Amniotic stem cell (primary cell): Measurements from ENCODE around the gene GATC.
"Not testable (repeated sequence)": the region's sequence is repeated elsewhere in the genome, so short reads cannot be mapped to it uniquely, and the experiment has no call there.

Source experiments
- DNase-seq: peaks from one replicate; lab custom pipeline; 2025; lab: John Stamatoyannopoulos, UW

Gene GATC

DNA sequence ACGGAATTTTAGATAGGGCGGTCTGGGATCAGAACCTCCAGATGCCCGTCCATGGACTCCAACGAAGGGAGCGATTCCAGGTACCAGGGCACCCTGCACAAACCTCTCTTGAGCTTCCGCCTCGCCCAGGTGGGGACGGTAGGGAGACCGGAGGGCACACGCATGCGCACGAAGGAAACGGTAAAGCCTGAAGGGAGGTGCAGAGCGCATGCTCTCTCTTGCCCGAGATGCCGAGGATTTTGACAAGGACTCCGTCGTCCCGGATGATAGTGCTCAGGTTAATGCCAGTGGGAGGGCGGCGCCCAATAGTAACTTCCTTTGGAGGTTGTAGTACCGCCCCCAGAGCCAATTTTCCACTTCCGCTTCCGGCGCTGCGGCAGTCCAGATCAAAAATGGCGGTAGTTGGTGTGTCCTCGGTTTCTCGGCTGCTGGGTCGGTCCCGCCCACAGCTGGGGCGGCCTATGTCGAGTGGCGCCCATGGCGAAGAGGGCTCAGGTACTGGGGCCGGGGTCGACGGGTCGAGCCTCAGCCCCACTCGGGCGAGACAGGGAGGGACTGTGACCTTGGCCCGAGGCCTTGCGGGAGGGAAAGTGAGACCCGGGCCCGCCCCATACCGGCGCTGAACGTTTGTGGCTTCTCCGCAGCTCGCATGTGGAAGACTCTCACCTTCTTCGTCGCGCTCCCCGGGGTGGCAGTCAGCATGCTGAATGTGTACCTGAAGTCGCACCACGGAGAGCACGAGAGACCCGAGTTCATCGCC, 8.3 kb upstream of the GATC start, which contains the start of gene COX6A1:
TSS of gene COX6A1 (plus strand) at position 379 of the 760 bp plus-strand sequence. CDS start at position 393, 14 bp downstream.
- DNase-seq = peak; percentile 95

DNA sequence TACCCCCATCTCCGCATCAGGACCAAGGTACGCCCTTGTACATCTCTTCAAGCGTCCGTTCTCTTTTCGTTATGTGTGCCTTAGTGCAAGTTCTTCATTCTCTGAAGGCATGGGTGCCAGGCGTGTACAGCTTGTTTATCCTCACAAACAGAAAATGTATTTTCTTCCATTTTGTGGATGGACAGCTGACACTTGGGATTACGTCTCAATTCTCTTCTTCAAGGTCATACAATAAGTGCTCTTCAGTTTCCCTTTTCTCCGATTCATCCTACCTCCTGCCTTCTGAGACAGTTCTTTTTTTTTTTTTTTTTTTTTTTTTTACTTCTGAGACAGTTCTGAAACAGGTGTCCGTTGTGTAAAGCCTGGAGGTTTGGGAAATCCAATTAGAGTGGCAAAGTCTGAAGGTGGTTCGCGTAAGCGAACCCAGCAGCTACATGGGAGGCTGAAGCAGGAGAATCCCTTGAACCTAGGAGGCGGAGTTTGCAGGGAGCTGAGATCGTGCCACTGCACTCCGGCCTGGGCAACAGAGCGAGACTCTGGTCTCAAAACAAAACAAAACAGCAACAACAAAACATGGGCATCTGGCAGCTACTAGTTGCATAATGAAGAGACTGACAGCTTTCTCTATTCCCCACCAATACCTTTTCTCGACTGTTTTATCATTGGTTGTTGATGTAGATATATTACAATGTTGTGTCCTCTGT, 7.6 kb upstream of the GATC start:
- DNase-seq = no peak

DNA sequence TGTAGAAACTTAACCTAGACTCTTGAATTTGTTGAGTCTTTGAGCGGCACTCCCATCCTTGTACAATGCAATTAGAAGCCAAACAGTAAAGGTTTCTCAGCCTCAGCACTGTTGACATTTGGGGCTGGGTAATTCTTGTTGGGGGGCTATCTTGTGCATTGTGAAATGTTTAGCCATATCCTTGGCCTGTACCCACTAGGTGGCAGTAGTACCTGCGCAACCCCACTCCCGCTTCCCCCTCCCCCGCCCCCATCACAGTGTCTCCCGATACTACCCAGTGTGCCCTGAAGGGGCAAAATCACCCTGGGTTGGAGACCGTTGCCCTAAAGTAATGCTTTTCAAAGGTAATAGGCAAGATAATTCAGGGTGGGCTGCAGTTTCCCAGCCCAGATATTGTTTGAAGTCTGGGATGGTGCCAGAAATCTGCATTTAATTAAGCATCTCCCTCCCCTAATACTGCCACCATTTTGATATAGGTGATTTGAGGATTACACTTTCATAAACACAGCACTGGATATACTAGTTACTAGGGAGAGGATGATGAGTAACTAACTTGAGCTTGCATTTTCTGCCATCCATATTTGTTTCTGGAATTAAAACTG, 6.5 kb upstream of the GATC start:
- DNase-seq = peak; percentile 11

DNA sequence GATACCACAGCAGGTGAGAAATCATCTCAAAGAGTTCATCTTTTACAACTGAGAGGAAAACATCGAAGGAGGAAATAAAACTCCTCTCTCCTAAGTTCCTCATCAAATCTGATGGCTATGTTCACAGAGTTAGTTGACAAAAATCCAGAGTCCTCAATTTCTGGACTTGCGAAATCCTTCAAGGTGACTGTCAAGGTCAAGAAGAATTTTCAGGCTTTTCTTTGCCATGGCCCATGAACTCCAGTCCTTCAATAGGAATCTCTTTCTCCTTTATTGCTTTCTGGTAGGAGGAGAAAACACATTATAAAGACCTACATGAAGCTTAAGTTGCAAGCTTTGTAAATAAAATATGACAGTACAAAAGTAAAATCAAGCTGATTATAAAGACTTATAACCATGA, 1.6 kb upstream of the GATC start:
- DNase-seq = no peak

DNA sequence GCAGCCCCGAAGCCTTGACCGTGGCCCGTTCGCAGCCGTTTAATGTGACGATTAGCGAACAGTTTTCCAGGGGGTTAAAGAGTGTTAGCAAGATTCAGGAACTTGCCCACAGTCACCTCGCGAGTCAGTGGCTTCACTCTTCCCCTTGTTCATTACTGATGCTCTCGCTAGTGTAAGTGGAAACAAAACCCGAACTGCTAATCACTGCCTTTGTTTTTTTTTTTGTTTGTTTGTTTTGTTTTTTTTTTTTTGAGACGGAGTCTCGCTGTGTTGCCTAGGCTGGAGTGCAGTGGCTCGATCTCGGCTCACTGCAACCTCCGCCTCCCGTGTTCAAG, 567 bp downstream of the GATC start:
- not testable (repeated sequence) for DNase-seq

DNA sequence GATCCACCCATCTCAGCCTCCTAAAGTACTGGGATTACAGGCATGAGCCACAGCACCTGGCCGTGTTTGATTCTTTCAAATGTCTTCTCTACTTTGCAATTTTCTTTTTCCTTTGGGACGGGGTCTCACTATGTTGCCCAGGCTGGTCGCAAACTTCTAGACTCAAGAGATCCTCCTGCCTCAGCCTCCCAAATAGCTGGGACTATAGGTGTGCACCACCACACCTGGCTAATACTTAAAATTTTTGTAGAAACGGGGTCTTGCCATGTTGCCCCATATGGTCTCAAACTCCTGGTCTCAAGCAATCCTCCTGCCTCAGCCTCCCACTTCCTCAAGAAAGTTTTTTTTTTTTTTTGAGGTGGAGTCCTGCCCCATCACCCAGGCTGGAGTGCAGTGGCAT, 1.7 kb downstream of the GATC start:
- no peak for DNase-seq

DNA sequence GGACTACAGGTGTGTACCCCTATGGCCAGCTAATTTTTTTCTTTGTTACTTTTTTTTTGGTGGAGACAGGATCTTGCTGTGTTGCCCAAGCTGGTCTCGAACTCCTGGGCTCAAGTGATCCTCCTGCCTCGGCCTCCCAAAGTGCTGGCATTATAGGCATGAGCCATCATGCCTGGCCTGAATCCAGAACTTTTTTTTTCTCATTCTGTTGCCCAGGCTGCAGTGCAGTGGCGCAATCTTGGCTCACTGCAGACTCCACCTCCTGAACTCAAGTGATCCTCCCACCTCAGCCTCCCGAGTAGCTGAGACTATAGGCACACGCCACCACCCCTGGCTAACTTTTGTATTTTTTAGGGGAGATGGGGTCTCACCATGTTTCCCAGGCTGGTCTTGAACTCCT, 6.3 kb downstream of the GATC start:
- not testable (repeated sequence) for DNase-seq

DNA sequence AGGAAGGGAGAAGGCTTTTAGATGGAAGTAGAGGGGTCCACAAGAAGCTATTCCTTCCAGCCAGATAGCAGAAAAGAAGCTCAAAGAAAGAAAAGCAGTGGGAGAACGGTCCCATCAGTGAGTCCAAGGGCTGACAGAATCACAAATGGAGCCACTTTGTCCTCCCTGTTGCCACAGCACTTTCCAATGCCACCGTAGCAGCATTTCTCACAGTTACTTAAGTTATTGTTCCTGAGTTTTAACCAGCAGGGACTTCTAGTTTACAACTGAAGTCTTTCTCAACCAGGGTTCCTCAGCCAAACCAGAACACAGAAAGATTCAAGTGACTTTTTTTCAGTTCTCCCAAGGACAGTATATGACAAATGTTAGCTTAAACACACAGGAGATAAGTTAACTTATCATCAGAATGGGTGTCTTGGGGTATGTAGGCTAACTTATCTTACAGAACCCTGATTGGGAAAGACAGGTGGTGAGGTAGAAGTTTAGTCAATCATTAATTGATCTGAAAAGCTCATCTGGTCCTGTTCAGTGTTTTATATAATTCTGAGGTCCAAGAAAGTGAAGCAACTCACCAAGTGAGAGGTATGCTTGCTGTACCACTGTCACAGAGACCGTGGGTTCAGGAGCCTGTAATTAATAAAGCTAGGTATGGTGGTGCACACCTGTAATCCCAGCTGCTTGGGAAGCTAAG, 7.0 kb downstream of the GATC start:
- DNase-seq = no peak

DNA sequence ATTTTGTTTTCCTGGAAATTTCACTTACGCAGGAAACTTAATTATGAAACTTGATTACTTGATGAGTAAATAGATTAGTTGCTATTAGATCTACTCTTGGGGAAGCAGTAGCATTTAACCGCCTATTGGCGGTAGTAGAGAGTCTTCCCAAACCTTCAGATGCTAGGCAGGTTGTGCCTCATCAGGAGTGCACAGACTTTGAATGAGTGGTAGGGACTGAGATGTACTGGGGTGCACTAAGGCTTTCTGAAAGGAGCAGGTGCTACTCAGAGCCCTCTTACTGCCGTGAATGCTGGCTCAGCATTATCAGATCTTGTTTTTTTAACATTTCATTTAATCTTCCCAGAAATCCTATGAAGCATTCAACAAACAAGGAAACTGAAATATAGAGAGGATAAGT, 7.7 kb downstream of the GATC start:
- no peak for DNase-seq

DNA sequence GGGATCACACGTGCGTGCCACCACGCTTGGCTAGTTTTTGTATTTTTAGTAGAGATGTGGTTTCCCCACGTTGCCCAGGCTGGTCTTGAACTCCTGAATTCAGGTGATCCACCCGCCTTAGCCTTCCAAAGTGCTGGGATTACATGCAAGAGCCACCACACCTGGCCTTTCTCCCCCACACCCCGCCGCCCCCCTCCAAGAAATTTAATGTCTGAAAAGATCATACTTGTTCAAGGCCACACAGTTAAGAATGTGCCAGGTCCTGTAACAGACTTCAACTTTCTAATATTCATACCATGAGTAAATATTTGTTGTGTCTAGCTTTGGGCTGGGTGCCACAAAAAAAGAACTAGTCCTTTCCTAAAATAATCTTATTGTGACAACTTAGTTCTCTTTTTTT, 9.1 kb downstream of the GATC start:
- no peak for DNase-seq

DNA sequence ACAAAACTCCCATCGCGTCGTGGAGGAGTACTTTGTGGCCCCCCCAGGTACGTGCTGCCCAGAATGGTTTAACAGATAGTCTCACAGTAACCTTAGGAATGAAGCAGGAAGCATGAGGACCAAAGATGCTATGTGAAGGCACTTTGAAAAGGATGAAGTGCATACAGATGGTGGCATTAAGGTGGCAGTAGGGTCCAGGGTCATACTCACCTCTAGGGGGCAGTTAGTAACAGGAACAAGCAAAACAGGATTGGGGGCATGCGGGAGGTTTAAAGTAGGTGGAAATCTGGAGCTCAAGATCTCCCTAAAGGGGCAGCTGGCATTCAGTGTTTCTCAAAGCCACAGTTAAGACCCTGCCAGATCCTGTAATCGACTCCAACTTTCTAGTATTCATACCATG, 10.9 kb downstream of the GATC start:
- DNase-seq = no peak

DNA sequence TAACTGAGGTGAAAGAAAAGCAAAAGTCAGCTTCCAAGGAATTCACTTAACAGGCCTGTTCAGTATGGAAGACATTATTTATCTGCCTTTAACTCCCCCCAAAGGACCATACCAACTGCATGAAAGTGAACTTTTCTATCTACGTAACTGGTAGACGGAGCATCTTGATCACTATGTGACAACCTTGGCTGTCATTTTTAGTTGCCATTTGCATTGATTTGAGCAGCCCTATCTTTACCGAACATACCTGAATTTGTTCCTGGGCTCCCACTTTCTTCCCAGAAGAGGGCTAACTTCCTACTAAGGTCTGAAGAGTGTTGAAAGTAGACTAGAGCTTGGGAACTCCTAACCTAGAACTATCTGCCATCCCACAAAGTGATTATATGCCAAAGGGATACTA, 13.9 kb downstream of the GATC start:
- DNase-seq = no peak

DNA sequence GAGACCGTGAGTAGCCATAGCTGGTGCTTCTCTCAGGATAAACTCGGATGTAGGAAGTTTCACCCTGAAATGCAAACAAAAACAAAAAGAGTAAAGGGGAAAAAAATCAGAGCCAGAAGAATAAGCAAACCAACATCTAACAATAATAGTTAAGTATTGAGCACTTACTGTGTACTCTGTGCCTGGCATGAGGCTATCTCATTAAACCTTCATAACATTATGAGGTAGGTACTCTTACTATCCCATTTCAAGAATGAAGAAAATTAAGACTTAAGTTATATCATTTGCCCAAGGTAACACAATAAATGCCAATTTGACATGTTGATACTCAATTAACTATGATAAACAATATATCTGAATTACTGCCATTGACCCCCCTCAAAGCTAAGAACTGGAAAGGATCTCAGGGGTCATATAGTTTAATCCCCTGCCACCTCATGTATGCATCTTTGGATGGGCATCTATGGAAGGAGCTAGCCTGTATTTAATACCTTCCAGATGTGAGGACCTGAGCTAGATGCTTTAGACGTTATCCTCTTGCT, 15.9 kb downstream of the GATC start:
- DNase-seq = no peak

DNA sequence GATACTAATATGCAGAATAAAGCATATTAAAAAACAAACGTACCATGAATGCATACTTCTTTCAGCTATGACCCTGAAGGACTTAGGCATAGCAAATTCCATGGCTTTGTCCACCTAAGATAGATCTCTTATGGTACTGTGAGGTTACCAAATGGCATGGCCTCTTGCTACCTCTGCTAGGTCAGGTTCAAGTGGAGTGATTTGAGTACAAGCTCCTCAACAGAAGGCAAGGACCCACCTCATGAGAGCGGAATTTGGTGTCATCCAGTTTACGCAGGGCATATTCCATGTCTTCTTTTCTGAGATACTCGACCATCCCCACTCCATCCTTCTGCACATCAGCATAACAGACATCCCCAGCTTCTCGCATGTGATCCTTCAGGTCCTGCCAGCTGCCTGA, 17.5 kb downstream of the GATC start:
- no peak for DNase-seq

DNA sequence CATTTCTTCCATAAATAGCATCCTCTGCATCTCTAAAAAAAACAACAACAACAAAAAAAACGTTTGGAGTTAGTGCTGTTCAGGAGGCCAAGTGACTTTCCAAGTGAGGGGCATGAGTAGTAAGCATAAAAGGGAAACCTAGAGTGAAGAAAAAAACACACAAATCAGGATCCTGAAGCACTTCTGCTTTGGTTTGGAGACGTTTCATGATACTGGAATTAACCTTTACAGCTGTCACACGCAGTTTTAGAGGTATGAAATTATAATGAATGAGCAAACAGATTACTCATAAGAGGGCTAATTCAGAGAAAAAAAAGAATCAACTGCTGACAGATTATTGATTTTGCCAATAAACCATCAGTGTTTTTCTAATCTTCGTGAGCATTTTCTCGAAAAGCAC, 19.5 kb downstream of the GATC start:
- DNase-seq = no peak

DNA sequence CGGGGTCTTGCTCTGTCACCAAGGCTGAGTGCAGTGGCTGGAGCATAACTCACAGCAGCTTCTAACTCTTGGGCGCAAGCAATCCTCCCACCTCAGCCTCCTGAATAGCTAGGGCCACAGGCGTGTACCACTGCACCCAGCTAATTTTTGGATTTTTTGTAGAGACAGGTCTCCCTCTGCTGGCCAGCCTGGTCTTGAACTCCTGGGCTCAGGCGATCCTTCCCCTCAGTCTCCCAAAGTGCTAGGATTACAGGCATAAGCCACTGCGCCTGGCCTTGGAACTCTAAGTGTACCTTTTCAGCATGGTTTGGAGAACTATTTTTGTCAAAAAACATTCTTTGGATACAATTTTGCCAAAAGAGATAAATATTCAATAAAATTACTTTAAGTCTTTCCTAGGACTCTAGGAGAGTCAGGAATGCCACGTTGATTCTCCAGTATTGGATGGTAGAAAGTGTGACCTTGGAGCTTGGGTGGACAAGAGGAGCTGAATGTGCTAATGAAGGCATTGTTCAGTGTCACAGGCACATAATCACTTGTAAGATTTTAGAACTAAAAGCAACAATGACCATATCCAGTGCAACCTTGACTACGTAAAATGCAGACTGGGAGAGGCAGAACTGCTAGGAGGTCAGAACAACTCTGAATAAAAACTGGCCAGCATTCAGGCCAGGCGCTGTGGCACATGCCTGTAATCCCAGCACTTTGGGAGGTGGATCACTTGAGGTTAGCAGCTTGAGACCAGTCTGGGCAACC, 20.5 kb downstream of the GATC start:
- DNase-seq = no peak

DNA sequence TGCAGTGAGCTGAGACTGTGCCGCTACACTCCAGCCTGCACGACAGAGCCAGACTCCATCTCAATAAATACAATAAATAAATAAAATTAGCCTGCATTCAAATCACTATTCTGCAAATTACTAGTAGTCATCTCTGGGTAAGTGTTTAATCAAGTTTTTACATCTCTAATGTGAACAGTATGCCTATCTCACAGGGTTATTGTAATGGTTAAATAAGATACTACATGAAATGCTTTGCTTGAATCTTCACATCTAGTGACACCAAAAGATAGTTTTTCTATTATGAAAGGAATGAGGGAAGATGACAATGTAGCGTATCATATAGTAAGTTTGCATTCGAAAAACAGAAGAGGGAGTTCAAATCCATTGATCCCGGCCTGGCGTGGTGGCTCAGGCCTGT, 21.2 kb downstream of the GATC start:
- no peak for DNase-seq

DNA sequence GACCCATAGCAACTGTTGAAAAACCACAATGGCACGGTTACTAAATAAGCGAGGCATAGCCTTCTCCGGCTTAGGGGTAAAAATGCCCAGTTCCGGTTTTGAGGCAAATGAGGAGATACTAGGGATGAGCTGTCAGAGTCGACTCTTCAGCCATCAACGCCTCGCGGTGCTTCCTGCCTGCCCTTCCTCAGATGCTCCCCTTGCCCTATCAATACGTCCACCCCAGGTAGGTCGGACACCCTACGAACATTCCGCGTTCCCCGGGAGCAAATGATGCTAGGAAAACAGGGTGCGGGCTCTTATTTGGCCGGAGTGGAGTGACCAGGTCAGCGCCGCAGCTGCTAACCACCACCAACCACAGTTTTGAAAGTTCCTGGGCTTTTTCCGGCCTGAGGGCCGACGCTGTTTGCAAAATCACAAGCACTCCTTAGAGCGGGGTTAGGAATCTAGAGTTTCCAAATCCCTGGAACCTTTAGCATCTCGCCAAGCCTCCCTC, 22.1 kb downstream of the GATC start:
- DNase-seq = no peak

DNA sequence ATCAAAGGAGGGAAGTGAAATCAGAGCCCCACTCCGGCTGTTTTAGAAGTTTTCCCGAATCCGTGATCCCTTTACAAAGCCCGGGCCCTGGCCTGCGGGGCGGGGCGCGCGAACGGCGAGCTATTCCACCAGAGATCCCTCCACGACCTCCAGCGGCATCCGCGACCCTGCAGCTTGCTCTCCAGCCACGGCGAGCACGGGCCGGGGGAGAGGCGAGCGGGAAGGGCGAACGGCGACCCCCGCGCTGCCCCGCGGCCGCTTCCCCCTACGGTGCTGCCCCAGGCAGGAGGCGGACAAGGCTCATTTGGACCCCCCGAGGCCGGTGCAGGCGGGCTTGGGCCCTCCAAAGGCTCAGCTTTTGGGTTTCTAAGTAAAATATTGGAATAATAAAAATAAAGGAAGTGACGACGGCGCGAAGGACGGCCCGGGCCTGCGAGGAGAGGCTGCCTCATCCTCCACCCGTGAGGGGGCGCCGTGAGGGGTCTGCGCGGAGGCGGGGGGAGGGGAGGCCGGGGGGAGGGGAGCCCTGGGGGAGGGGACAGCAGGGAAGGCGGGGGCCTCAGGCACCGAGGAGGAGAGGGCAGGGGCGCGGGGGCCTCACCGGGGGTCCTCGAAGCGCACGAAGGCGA, 22.7 kb downstream of the GATC start:
- DNase-seq = no peak

DNA sequence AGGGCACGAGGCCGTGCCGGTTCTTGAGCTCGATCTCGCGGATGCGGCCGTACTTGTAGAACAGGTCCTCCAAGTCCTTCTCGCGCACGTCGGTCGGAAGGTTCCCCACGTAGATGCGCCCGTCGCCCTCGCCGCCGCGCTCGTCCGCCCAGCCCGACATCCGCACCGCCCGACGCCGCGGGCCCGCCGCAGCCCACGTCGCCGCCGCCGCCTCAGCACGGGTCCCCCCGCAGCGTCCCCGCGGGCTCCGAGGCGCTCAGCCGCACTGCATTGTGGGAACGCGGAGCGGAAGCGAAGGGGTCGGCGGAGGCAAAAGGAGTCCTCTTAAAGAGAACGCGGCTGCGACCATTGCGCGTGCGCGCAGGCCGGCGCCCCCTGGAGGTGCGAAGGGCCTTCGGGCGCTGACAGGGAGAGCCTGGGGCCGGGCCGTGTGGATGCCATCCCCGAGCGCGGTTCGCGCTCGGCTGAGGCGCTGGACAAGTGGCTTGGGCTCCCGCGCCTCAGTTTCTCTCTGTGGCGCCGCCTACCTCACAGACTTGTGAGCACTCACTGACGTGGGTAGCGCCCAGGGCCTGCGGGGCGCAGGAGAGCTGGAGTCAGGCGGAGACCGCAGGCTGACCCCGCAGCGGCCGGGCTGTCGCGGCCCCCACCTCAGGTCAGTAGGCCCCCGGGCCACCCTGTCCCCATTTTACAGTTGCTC, 23.4 kb downstream of the GATC start, which contains the start of gene SRSF9:
TSS of gene SRSF9 (minus strand) at position 299 of the 700 bp plus-strand sequence. CDS start at position 160, 139 bp downstream.
- DNase-seq = peak; percentile 94
